Ishikawa (cell line): Measurements from ENCODE around the gene EBF4.

Source experiments
- CEBPB ChIP-seq: IDR thresholded peaks from 2 replicates; pipeline ENCODE4 v1.6.1; 2012
- RAD21 ChIP-seq: IDR thresholded peaks from 2 replicates; pipeline ENCODE4 v1.6.1; 2012; ENCODE audit warnings: low read depth
- TAF1 ChIP-seq: IDR thresholded peaks from 2 replicates; pipeline ENCODE4 v1.6.1; 2012; ENCODE audit warnings: low read depth, mild to moderate bottlenecking
- TF ChIP-seq, protein P1 (sequence below): IDR thresholded peaks from 2 replicates; pipeline ENCODE4 v1.6.1; 2012

DNA sequence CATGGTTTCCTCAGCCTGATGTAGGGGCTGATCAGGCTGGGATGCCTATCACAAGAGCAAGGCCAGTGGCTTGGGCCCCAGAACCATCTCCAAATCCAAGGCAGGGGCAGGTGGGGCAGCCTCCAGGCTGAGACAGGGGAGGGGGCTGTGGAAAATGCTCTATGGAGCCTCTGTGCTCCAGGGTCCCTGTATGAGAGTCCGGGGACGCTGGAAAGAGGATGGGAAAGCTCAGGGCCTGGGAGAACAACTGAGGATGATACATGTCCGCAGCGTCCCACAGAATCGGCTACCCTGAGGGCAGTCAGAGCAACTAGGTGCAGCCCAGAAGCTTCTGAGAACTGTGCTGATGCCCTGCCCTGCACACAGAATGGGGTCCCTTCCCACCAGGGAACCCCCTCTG, 64.4 kb downstream of the EBF4 start:
- TF ChIP-seq TAF1 = no peak
- TF ChIP-seq CEBPB = no peak
- TF ChIP-seq, protein P1, sequence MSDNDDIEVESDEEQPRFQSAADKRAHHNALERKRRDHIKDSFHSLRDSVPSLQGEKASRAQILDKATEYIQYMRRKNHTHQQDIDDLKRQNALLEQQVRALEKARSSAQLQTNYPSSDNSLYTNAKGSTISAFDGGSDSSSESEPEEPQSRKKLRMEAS = no peak
- TF ChIP-seq RAD21 = no peak
